OCI-M2 (cell line): ENCODE data around the gene ABLIM2.
"Not testable (repeated sequence)": the region's sequence is repeated elsewhere in the genome, so short reads cannot be mapped to it uniquely, and the experiment has no call there.

Experiments used
- DNase-seq: peaks from one replicate; lab custom pipeline; 2025; ENCODE audit not compliant: unreplicated experiment; lab: John Stamatoyannopoulos, UW

Gene ABLIM2

DNA sequence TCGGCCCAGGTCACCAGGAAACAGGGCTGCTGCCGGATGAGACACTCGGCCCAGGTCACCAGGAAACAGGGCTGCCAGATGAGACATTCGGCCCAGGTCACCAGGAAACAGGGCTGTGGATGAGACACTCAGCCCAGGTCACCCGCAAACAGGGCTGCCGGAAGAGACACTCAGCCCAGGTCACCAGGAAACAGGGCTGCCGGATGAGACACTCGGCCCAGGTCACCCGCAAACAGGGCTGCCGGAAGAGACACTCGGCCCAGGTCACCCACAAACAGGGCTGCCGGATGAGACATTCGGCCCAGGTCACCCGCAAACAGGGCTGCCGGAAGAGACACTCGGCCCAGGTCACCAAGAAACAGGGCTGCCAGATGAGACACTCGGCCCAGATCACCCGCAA is 240.4 kb downstream of the ABLIM2 start:
- DNase-seq, result not testable (repeated sequence)

DNA sequence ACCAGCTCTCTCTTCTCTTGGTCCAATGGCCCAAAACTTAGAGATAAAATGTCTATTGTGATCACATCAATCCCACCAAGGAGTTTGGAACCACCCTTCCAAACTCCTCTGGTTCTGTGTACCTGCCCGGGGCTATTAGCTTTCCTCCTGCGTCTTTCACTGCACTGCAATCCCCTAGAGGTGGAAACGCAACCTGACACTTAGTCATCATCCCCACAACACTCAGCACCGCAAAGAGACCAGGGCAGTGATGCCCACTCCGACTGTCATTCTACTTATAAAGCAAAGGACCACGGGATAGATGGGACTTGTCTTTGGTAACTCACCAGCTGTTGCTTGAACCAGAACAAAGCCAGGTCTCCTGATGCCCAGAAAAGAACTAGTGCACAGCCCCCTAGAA is 240.9 kb downstream of the ABLIM2 start:
- no peak for DNase-seq

DNA sequence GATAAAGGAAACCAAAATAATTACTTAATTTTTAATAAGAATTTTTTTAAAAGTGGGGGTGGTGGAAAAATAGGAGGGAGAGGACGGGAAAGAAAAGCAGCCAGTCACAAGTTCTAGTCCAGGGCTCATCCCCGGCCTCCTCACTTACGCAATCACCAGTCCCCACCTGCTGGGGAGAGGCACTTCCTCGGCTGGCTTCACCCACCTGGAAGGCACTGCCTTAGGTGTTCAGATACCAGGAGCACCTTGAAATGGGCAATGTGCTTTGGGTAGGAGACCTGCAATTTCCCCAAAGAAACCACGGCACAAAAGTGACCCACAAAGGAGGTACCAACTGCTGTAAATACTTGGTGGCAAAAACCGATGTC is 242.8 kb downstream of the ABLIM2 start:
- no peak for DNase-seq
